ENCODE data around the gene NDUFV2. TPM values are rescaled to one million over a fixed set of nuclear protein-coding genes. Genes with fewer than 3 reads are reported as not detected.
A peak's percentile ranks its signal among the peaks of the same experiment; 100 is the strongest.

The NDUFV2 gene
- total and polyA plus RNA-seq, 2 of the 13 experiments (the other 11 are each of a cell fraction or from before 2014, with no cell fraction given): 216 to 299 TPM

- TF ChIP-seq TFE3 (CRISPR knock-in tag; IDR thresholded peaks at IDR 0.05): peak; percentile 93
- TF ChIP-seq ZNF281 (CRISPR knock-in tag; IDR thresholded peaks at IDR 0.05; ENCODE audit: borderline replicate concordance): no peak
- TF ChIP-seq ZFP41 (CRISPR knock-in tag; IDR thresholded peaks at IDR 0.05; ENCODE audit: borderline replicate concordance): no peak
- no peak for TF ChIP-seq SETDB1 (CRISPR knock-in tag; IDR thresholded peaks at IDR 0.05; ENCODE audit: borderline replicate concordance)
- TF ChIP-seq ZNF776 (CRISPR knock-in tag; IDR thresholded peaks at IDR 0.05): no peak
- no peak for TF ChIP-seq ZKSCAN5 (CRISPR knock-in tag; IDR thresholded peaks at IDR 0.05)
- no peak for TF ChIP-seq FOXK2 (IDR thresholded peaks at IDR 0.05)
- TF ChIP-seq ZNF703 (CRISPR knock-in tag; IDR thresholded peaks at IDR 0.05; ENCODE audit: borderline replicate concordance): no peak
- TF ChIP-seq NBN (conservative IDR thresholded peaks at IDR 0.05): no peak
- TF ChIP-seq JUND (CRISPR knock-in tag; IDR thresholded peaks at IDR 0.05): no peak
- TF ChIP-seq STAT5B (CRISPR knock-in tag; IDR thresholded peaks at IDR 0.05): no peak
- peak; percentile 67 for TF ChIP-seq SALL1 (CRISPR knock-in tag; IDR thresholded peaks at IDR 0.05)
- TF ChIP-seq FOXC1 (CRISPR knock-in tag; IDR thresholded peaks at IDR 0.05; ENCODE audit: borderline replicate concordance): no peak
- TF ChIP-seq PCBP1 (IDR thresholded peaks at IDR 0.05; ENCODE audit: borderline replicate concordance, low read depth, low read length): no peak
- no peak for TF ChIP-seq NAIF1 (CRISPR knock-in tag; IDR thresholded peaks at IDR 0.05; ENCODE audit: borderline replicate concordance)
- TF ChIP-seq PBX2 (CRISPR knock-in tag; IDR thresholded peaks at IDR 0.05): no peak
- TF ChIP-seq RBAK (CRISPR knock-in tag; IDR thresholded peaks at IDR 0.05): no peak
- no peak for TF ChIP-seq SIN3B (IDR thresholded peaks at IDR 0.05; ENCODE audit: low read length)
- no peak for TF ChIP-seq ZNF572 (CRISPR knock-in tag; IDR thresholded peaks at IDR 0.05)
- TF ChIP-seq ZSCAN20 (CRISPR knock-in tag; IDR thresholded peaks at IDR 0.05; ENCODE audit: borderline replicate concordance): no peak
- no peak for TF ChIP-seq KMT2A (CRISPR knock-in tag; IDR thresholded peaks at IDR 0.05)
- no peak for TF ChIP-seq CHD4 (IDR thresholded peaks at IDR 0.05; ENCODE audit: borderline replicate concordance, low read length)
- TF ChIP-seq IRF2 (CRISPR knock-in tag; IDR thresholded peaks at IDR 0.05): no peak
- peak; percentile 64 for TF ChIP-seq MED1 (CRISPR knock-in tag; IDR thresholded peaks at IDR 0.05)
- no peak for TF ChIP-seq TAF1 (CRISPR knock-in tag; IDR thresholded peaks at IDR 0.05)
- TF ChIP-seq CHD2 (IDR thresholded peaks at IDR 0.05; ENCODE audit: low read depth, low read length): no peak
These were observed 7.0 kb upstream of the NDUFV2 start (continued) for GRCh38 chr18:9095297-9096006.
